ENCODE measurements around the gene RNF133.

The RNF133 gene

DNA sequence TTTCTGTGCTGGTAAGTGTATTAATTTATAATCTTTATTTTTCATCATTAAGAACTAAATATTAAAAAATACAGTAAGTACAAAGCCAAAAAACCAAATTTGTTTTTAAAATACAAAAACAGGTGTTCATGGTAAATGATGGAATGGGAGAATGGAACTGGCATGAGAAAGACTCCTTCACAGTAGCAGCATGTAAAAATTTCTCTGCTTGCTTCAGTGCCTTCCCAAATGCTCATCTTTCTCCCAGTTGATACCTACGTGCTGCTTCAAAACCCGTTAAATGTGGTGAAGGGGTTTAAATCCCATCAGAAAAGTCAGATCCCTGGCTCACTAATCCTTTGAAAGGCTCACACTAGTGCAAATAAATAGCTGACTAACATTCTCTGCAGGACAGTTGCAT is 4.2 kb downstream of the RNF133 start:
- no peak for DNase-seq (ENCODE audit: low spot score)
- H3K27ac ChIP-seq, result no peak overlapping the region
- ChIA-PET POLR2A (ENCODE audit: low non-redundant PET) (no interaction called here), CTCF (no interaction called here)
- TF ChIP-seq, protein P1, sequence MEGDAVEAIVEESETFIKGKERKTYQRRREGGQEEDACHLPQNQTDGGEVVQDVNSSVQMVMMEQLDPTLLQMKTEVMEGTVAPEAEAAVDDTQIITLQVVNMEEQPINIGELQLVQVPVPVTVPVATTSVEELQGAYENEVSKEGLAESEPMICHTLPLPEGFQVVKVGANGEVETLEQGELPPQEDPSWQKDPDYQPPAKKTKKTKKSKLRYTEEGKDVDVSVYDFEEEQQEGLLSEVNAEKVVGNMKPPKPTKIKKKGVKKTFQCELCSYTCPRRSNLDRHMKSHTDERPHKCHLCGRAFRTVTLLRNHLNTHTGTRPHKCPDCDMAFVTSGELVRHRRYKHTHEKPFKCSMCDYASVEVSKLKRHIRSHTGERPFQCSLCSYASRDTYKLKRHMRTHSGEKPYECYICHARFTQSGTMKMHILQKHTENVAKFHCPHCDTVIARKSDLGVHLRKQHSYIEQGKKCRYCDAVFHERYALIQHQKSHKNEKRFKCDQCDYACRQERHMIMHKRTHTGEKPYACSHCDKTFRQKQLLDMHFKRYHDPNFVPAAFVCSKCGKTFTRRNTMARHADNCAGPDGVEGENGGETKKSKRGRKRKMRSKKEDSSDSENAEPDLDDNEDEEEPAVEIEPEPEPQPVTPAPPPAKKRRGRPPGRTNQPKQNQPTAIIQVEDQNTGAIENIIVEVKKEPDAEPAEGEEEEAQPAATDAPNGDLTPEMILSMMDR (conservative IDR thresholded peaks at IDR 0.05; ENCODE audit: low read depth), result no peak

GRCh38 chr7:122692769-122693309 is 6.1 kb downstream of the RNF133 start:
- TF ChIP-seq, protein P1 (conservative IDR thresholded peaks at IDR 0.05; ENCODE audit: low read depth), result no peak
- ChIA-PET POLR2A (ENCODE audit: low non-redundant PET) (no interaction called here), CTCF (no interaction called here)
- no peak overlapping the region for H3K27ac ChIP-seq
- DNase-seq (ENCODE audit: low spot score), result no peak

DNA sequence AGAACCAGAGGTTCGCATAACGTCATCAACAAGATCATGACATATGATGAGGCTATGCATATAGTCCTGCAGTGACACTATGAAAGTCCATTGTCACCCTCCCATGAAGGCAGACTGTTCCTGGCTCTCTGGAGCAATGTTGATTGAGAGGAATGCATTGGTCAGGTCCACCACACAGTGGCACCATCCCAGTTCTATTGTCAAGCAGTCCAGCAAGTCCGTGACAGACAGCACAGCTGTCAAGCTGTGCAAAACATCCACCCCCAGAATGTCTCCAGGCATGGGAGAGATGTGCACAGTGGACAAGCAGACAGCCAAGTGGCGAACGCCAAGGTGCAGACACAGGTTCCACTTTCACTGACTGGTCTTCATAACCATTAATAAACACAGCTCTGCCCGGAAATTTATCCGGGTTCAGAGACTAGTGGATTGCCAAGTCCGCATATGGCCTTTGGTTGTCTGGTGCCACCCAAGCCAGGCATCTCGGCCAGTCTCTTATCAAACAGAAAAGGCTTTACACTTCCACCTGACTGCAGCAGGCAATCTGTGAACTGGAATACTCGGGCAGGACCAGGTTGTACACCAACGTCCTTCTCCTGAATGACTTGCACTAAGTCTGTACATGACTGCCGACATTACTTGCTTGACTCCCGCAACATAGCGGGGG is 7.2 kb downstream of the RNF133 start:
- DNase-seq (ENCODE audit: low spot score), result no peak
- ChIA-PET CTCF (no interaction called here), POLR2A (ENCODE audit: low non-redundant PET) (no interaction called here)

DNA sequence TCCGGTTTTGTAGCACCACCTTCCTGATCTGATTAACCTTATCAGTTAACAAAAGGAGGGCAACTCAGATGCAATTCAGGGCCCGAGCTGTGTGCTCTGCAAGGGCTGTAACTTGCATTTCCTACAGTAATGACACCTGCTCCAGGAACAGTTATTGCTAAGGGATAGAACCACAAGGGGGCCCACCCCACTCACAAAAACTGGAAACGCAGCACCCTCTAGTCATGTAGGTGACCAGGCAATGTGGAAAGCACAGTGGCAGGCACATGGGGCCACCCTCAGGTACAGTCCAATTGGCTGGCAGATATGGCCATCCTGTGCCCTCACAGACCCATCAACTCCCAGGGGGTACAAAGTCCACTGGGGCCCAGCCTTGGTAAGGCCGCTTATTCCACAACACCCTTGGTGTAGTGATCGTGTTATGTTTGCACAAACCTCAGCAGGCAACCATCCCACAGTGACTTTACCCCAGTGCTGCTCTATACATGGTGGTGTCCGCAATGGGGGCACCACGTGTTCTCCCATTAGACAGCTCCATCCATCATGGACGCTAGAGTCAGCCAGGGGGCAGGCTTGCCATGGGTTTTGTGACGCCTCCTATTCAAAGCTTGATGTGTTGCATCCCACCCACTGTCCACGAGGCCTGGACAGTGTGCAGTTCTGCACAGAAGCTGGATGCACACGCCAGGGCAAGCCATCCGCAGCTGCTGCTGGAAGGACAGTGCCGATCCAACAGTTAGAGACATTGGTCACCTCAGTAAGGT is 9.4 kb downstream of the RNF133 start:
- CTCF ChIA-PET, result interaction anchor here (0.6 kb wide), 1 partner anchor 37 kb away, joined by 3 read pairs; no protein-coding TSS in a partner anchor
- no peak overlapping the region for H3K27ac ChIP-seq
- POLR2A ChIA-PET (ENCODE audit: low non-redundant PET), result no interaction called here
- TF ChIP-seq, protein P1 (conservative IDR thresholded peaks at IDR 0.05; ENCODE audit: low read depth), result no peak
- no peak for DNase-seq (ENCODE audit: low spot score)

More for the DNA sequence above, 7.2 kb downstream of the RNF133 start:
- TF ChIP-seq, protein P1 (conservative IDR thresholded peaks at IDR 0.05; ENCODE audit: low read depth), result no peak
- no peak overlapping the region for H3K27ac ChIP-seq

GRCh38 chr7:122688400-122688998 is 10.4 kb downstream of the RNF133 start:
- ChIA-PET CTCF (interaction anchor here (0.6 kb wide), 1 partner anchor 38 kb away, joined by 3 read pairs; no protein-coding TSS in a partner anchor), POLR2A (ENCODE audit: low non-redundant PET) (no interaction called here)
- H3K27ac ChIP-seq, result no peak overlapping the region
- TF ChIP-seq, protein P1 (conservative IDR thresholded peaks at IDR 0.05; ENCODE audit: low read depth), result no peak
- DNase-seq (ENCODE audit: low spot score), result no peak

DNA sequence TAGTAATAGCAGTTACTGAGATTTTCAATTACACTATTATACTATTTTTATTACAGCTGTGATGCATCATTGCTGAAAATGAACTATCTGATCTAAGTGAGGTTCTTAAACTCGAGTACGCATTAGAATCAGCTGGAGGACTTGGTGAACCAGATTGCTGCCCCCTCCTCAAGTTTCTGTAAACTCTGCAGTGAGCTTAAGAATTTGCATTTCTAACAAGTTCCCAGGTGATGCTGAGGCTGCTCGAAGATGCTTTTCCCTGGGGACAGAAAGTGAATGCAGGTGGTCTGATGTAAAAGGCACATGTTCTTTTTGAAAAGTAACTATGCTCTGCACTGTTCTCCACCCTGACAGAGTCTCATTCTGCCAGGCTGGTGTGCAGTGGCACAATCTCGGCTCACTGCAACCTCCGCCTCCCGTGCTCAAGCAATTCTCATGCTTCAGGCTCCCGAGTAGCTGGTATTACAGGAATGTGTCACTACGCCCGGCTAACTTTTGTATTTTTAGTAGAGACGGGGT is 12.5 kb downstream of the RNF133 start:
- TF ChIP-seq, protein P1 (conservative IDR thresholded peaks at IDR 0.05; ENCODE audit: low read depth), result no peak
- ChIA-PET POLR2A (ENCODE audit: low non-redundant PET) (no interaction called here), CTCF (interaction anchor here (0.7 kb wide), 1 partner anchor 27 kb away, joined by 3 read pairs; no protein-coding TSS in a partner anchor)
- DNase-seq (ENCODE audit: low spot score), result no peak
- H3K27ac ChIP-seq, result no peak overlapping the region

All from RWPE1 (cell line).